Measurements from ENCODE around the gene IMMP2L.

GRCh38 chr7:110693344-110693743, 868.9 kb downstream of the IMMP2L start:
- TF ChIP-seq, protein P1, sequence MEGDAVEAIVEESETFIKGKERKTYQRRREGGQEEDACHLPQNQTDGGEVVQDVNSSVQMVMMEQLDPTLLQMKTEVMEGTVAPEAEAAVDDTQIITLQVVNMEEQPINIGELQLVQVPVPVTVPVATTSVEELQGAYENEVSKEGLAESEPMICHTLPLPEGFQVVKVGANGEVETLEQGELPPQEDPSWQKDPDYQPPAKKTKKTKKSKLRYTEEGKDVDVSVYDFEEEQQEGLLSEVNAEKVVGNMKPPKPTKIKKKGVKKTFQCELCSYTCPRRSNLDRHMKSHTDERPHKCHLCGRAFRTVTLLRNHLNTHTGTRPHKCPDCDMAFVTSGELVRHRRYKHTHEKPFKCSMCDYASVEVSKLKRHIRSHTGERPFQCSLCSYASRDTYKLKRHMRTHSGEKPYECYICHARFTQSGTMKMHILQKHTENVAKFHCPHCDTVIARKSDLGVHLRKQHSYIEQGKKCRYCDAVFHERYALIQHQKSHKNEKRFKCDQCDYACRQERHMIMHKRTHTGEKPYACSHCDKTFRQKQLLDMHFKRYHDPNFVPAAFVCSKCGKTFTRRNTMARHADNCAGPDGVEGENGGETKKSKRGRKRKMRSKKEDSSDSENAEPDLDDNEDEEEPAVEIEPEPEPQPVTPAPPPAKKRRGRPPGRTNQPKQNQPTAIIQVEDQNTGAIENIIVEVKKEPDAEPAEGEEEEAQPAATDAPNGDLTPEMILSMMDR (IDR thresholded peaks at IDR 0.05) = no peak
- no peak for TF ChIP-seq POLR2A (IDR thresholded peaks at IDR 0.05)

All from right lobe of liver (tissue), 4 donors.